Measurements from ENCODE around the gene OR10G3.

OR10G3 gene

DNA sequence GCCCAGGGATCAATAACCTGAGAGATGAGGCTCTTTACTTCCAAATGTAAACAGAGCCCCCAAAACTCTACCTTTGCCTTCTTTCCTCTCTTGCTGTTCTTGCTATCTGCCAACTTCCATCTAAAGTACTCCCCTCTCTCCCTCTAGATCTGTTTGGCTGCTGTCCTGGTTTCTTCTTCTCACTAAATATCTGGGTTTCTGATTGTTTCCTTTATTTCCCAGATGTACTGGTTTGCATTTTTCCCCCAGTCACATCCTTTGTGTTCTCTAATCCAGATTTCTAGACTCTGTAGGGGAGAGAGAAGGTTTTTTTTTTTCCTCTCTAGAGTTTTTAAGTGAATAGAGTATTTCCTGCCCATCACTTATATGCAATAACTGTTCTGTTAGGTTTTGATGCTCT is 46.6 kb downstream of the OR10G3 start:
- Histone ChIP-seq H3K79me2 (ENCODE audit: insufficient read depth, low read depth) (no peaks in the 10 kb centered on the region), H3K9ac (no peak overlapping the region), H3K27ac (no peak overlapping the region), H4K20me1 (ENCODE audit: insufficient read depth) (no peaks in the 10 kb centered on the region), H3K27me3 (ENCODE audit: insufficient read depth, low read depth) (no peaks in the 10 kb centered on the region), H3K4me2 (no peak overlapping the region), H3K4me1 (ENCODE audit: low read depth, poor library complexity, severe bottlenecking) (peaks cover 5% of the 10 kb centered on the region), H3K36me3 (ENCODE audit: insufficient read depth) (no peaks in the 10 kb centered on the region), H2AFZ (ENCODE audit: low read depth) (no peak overlapping the region), H3K4me3 (IDR thresholded peaks at IDR 0.05; ENCODE audit: insufficient read depth, low read depth, low read length) (no peak overlapping the region)
- TF ChIP-seq, protein P1, sequence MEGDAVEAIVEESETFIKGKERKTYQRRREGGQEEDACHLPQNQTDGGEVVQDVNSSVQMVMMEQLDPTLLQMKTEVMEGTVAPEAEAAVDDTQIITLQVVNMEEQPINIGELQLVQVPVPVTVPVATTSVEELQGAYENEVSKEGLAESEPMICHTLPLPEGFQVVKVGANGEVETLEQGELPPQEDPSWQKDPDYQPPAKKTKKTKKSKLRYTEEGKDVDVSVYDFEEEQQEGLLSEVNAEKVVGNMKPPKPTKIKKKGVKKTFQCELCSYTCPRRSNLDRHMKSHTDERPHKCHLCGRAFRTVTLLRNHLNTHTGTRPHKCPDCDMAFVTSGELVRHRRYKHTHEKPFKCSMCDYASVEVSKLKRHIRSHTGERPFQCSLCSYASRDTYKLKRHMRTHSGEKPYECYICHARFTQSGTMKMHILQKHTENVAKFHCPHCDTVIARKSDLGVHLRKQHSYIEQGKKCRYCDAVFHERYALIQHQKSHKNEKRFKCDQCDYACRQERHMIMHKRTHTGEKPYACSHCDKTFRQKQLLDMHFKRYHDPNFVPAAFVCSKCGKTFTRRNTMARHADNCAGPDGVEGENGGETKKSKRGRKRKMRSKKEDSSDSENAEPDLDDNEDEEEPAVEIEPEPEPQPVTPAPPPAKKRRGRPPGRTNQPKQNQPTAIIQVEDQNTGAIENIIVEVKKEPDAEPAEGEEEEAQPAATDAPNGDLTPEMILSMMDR (conservative IDR thresholded peaks at IDR 0.05; ENCODE audit: low read depth, low read length), result no peak

DNA sequence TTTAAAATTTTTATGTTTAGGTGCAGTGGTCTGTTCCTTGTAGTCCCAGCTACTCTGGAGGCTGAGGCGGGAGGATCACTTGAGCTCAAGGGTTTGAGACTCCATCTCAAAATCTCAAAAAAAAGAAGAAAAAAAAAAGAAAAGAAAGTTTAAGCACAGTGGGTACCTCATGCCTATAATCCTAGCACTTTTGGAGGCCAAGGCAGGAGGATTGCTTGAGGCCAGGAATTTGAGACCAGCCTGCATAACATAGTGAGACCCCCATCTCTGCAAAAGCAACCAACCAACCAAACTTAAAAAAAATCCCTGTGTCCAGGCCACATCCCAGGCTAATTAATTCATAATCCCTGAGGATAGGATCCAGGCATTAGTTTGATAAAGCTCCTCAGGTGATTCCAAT is 50.4 kb downstream of the OR10G3 start:
- Histone ChIP-seq H3K79me2 (ENCODE audit: insufficient read depth, low read depth) (no peaks in the 10 kb centered on the region), H3K9ac (no peak overlapping the region), H4K20me1 (ENCODE audit: insufficient read depth) (no peaks in the 10 kb centered on the region), H3K27me3 (ENCODE audit: insufficient read depth, low read depth) (no peaks in the 10 kb centered on the region), H3K4me1 (ENCODE audit: low read depth, poor library complexity, severe bottlenecking) (peaks cover 5% of the 10 kb centered on the region), H3K4me2 (no peak overlapping the region), H3K4me3 (IDR thresholded peaks at IDR 0.05; ENCODE audit: insufficient read depth, low read depth, low read length) (no peak overlapping the region), H2AFZ (ENCODE audit: low read depth) (no peak overlapping the region), H3K27ac (no peak overlapping the region), H3K36me3 (ENCODE audit: insufficient read depth) (no peaks in the 10 kb centered on the region)
- TF ChIP-seq, protein P1 (conservative IDR thresholded peaks at IDR 0.05; ENCODE audit: low read depth, low read length), result no peak

DNA sequence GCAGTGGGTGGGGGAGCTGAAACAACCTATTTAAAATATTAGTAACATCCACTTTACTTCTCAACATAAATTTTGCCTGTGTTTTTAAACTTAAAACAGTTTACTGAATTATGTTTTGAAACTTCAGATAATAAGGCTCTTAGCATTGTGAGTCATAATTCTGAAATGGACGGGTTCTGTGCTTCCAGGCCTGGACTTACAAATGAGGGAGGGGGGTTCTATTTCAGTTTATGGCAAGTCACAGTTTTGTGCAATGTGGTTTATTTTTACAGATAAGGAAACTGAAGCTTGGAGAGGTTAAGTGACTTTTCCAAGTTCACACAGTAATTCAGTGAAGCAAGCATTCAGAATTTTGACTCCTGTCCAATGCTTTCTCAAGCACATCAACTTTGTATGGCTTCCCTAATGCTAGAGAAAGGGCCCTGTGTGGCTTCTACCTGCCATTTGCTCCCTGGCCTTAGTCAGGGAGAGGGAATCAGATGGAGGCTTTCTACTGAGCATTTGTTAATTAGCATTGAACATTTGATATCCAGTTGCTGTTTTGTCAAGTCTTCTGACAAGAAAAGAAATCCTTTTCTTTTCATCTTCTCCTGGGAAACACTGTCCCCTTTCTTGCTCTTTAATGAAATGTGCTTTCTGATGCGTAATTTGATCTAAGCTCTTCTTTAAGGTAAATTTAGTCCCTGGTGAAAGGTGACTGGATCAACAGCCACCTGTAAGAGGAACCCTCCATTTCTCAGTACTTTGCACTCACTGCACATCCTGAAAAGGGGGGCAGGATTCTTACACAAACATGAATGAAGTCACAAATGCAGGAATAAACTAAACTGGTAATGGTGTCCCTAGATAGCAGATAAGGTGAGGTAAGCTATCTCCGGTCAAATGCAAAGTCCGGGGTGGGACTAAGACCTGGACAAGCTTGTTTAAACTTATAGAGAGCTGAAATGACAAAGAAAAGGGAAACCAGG is 51.2 kb downstream of the OR10G3 start:
- H3K27me3 ChIP-seq (ENCODE audit: insufficient read depth, low read depth), result no peaks in the 10 kb centered on the region
- H3K9ac ChIP-seq, result no peak overlapping the region
- no peak overlapping the region for H2AFZ ChIP-seq (ENCODE audit: low read depth)
- no peak overlapping the region for H3K4me2 ChIP-seq
- no peak overlapping the region for H3K27ac ChIP-seq
- H3K4me3 ChIP-seq (IDR thresholded peaks at IDR 0.05; ENCODE audit: insufficient read depth, low read depth, low read length), result no peak overlapping the region
- H3K4me1 ChIP-seq (ENCODE audit: low read depth, poor library complexity, severe bottlenecking), result peaks cover 5% of the 10 kb centered on the region
- TF ChIP-seq, protein P1 (conservative IDR thresholded peaks at IDR 0.05; ENCODE audit: low read depth, low read length), result no peak
- no peaks in the 10 kb centered on the region for H4K20me1 ChIP-seq (ENCODE audit: insufficient read depth)
- H3K79me2 ChIP-seq (ENCODE audit: insufficient read depth, low read depth), result no peaks in the 10 kb centered on the region
- H3K36me3 ChIP-seq (ENCODE audit: insufficient read depth), result no peaks in the 10 kb centered on the region

DNA sequence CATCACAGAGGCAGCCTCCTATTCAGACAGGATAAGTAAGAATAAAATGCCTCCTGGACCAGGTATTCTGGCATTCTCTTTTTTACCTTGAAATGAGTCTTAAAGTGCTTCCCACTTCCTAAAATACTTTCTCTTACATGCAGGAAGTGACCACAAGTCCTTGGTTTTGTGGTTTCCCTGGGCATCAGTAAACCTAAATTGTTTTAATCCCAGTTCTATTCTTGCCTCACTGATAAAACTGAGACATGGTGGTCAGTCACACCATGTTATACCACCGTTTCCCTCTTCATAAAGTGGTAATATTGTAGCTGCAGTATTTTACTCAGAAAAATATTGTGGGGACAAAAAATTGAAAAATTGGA is 52.6 kb downstream of the OR10G3 start:
- H3K4me2 ChIP-seq, result no peak overlapping the region
- TF ChIP-seq, protein P1 (conservative IDR thresholded peaks at IDR 0.05; ENCODE audit: low read depth, low read length), result no peak
- H2AFZ ChIP-seq (ENCODE audit: low read depth), result no peak overlapping the region

More for the DNA sequence above, 52.6 kb downstream of the OR10G3 start:
- Histone ChIP-seq H3K36me3 (ENCODE audit: insufficient read depth) (no peaks in the 10 kb centered on the region), H3K4me3 (IDR thresholded peaks at IDR 0.05; ENCODE audit: insufficient read depth, low read depth, low read length) (no peak overlapping the region), H3K27me3 (ENCODE audit: insufficient read depth, low read depth) (no peaks in the 10 kb centered on the region), H3K27ac (no peak overlapping the region), H3K9ac (no peak overlapping the region), H4K20me1 (ENCODE audit: insufficient read depth) (no peaks in the 10 kb centered on the region), H3K79me2 (ENCODE audit: insufficient read depth, low read depth) (no peaks in the 10 kb centered on the region), H3K4me1 (ENCODE audit: low read depth, poor library complexity, severe bottlenecking) (peaks cover 5% of the 10 kb centered on the region)

All from KMS-11 (cell line).